Activated CD8-positive, alpha-beta memory T cell treated with anti-CD3 and anti-CD28 coated beads for 1 hour (primary cell): ENCODE results near the gene TRIM44.
"Not testable (repeated sequence)": the region's sequence is repeated elsewhere in the genome, so short reads cannot be mapped to it uniquely, and the experiment has no call there.

Experiments
- DNase-seq, 2 donors: peaks; one replicate each; pipeline ENCODE4 v3.0.0-alpha.2; 2020; ENCODE audit warnings: low read depth in 1 of 2; ENCODE audit errors: extremely low read depth in 1 of 2

The TRIM44 gene

GRCh38 chr11:35846874-35847273 is 184.3 kb downstream of the TRIM44 start:
- DNase-seq, result no peak

GRCh38 chr11:35847473-35847872 is 184.9 kb downstream of the TRIM44 start:
- DNase-seq, result no peak

- no peak for DNase-seq
Measured at GRCh38 chr11:35848616-35849015, 186.0 kb downstream of the TRIM44 start.

GRCh38 chr11:35850191-35850590 is 187.6 kb downstream of the TRIM44 start:
- no peak for DNase-seq

GRCh38 chr11:35851342-35851741 is 188.8 kb downstream of the TRIM44 start:
- no peak for DNase-seq

- no peak for DNase-seq
Measured at GRCh38 chr11:35852056-35852455, 189.5 kb downstream of the TRIM44 start.

GRCh38 chr11:35853971-35854370 is 191.4 kb downstream of the TRIM44 start:
- DNase-seq, result no peak

GRCh38 chr11:35855671-35856070 is 193.1 kb downstream of the TRIM44 start:
- DNase-seq, result no peak

GRCh38 chr11:35856259-35856658 is 193.7 kb downstream of the TRIM44 start:
- DNase-seq, result no peak

- no peak for DNase-seq
Measured at GRCh38 chr11:35856756-35857155, 194.2 kb downstream of the TRIM44 start.

- DNase-seq, result no peak
Measured at GRCh38 chr11:35857922-35858321, 195.3 kb downstream of the TRIM44 start.

GRCh38 chr11:35859301-35859700 is 196.7 kb downstream of the TRIM44 start:
- DNase-seq, result no peak

GRCh38 chr11:35860194-35860593 is 197.6 kb downstream of the TRIM44 start:
- not testable (repeated sequence) for DNase-seq

- no peak for DNase-seq
Measured at GRCh38 chr11:35861191-35861590, 198.6 kb downstream of the TRIM44 start.

GRCh38 chr11:35862666-35863065 is 200.1 kb downstream of the TRIM44 start:
- DNase-seq, result no peak

GRCh38 chr11:35864131-35864530 is 201.6 kb downstream of the TRIM44 start:
- DNase-seq, result no peak

- no peak for DNase-seq
Measured at GRCh38 chr11:35866601-35867000, 204.0 kb downstream of the TRIM44 start.
